ENCODE data around the gene ZFYVE26.

ZFYVE26 gene

DNA sequence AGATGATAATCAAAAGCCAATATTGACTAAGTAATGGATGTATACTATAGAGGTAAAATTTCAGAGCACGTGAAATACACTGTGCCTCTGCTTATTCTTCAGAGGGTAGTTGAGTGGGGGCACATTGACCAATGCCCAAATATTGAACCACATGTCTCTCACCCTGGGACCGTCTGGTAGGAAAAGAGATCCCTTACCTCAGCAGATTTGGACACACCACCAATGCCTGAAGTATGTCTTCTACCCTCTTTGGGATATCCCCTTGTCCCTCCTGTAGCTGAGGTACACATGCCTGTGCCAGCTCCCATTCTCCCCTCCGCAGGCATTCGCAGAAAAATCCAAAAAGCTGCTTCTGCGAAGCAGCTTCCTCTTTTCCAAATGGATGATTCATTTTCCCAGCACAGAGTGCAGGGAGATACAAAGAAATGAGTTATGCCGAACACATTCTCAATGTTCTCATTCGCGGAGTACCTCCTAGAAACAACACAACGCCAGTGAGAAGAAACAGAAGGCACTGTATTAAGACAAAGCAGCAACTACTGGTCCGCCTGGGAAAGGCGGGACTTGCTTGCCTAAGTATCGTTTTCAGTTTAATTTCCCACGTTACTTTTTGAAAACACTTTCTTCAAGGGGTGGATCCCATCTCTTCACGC lies 691 bp downstream of the ZFYVE26 start:
- DNase-seq = no peak

DNA sequence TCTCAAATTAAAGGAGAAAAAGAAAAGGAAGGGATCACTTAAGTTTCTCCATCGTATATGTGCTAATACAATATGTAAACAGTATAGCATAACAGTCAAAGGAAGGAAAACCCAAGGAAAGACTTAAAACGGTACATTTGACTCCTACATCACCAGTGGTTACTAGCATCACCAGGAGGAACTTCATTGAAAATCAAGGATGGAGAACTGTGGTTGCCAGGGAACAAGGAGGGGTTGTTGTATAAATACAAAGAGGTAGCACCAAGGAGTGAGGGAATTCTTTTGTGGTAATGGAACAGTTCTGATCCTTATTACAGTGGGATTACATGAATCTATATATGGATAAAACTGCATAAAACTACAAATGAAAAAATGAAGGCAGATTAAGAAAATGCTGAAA lies 1.6 kb downstream of the ZFYVE26 start:
- no peak for DNase-seq

- DNase-seq = no peak
Measured at GRCh38 chr14:67806246-67806645, 10.1 kb downstream of the ZFYVE26 start.

GRCh38 chr14:67800743-67801142 lies 15.6 kb downstream of the ZFYVE26 start:
- no peak for DNase-seq

DNA sequence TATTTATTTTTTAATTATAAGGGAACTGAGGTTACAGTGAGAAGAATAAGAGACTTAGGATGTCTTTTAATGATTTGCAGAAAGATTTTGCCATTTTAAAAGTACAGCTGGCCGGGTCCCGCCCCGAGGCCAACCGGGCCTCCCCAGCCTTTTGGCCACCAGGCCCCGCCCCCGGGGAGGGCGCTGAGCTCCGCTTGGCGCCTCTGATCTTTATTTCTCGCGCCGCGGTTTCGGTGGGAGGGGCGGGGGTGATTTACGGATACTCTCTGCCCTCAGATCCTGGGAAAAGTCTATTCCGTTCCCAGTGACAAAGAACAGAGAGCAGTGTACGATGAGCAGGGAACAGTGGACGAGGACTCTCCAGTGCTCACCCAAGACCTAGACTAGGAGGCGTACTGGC lies 17.7 kb downstream of the ZFYVE26 start:
- DNase-seq = no peak

GRCh38 chr14:67787673-67788072 lies 28.7 kb downstream of the ZFYVE26 start:
- no peak for DNase-seq

DNA sequence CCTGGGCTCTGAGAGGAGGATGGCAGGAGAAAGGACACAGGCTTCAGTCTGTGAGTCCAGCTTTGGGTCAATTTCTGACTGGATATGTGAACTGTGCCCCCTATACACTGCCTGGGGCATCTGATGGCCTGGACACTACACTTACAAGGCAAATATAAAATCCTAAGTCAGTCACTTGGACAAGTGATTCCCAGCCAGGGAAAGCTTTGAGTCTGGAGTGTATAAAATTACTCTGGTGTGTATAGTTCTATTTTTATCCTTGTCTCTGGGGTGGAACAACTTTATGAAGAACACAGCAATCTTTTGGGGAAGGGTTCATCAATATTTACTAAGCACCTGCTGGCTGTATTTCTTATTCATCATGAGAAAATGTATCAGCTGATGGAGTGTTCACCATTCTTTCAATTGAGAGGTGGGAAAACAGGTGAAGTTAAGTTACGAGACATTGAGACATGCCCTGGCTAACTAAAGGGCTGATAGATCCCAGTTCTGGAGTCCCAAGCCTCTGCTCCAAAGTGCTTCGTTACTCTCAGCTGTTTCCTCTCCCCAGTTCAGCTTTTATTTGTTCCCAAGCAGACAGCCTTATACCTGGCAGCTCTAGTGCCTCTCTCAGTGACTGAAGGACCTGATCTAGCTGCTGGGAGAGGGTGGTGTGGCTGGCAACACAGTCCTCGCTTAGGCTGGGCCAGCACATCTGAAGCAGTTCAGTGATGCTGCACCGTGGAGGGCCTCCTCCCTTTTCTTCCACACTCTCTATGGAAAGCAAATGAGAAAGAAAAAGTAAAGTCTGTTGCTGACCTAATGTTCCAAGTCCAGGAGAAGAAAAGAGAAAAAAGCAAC lies 30.9 kb downstream of the ZFYVE26 start:
- no peak for DNase-seq

DNA sequence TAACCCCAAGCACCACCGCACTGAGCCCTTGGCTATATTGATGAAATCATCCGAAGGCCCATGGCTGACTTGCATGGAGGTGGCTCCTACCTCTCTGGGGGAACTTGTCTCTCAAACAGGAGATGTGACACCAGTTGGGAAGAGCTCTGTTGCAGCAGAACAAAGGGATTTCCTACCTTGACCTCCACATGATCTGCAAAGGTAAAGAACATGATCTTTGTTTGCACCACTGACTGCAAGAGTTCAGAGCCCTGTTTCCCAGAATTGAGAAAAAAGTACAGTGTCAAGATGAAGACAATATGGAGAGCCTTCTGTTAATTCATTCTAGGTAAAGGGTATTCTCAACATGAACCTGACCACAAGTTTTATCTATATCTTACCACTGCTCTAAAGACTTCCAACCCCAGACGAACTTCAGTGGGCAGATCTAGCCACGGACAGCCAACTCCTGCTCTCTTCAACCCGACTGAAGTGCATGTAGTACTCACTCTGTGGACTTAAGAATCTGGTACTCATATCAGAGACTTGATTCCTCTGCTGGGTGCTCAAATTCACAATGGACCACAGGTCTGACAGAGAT lies 32.1 kb downstream of the ZFYVE26 start:
- no peak for DNase-seq

GRCh38 chr14:67782090-67782489 lies 34.3 kb downstream of the ZFYVE26 start:
- DNase-seq = no peak

DNA sequence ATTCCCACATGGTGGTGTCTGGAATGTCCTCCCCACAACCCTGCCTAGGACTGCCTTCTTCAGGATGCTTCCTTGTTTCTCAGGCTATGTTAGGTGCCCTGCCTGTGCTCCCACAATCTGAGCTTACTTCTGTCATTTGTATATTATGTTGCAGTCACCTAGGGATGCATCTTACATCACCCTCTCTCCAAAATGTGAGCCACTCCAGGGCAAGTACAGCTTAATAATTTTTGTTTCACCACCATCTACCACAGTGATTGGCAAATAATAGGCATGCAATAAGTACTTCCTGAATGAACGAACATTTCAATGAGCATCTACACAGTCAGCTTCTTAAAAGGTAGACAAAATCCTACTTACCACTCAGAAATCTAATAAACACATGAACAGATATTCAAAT lies 37.6 kb downstream of the ZFYVE26 start:
- DNase-seq = no peak

GRCh38 chr14:67776653-67777322 lies 39.6 kb downstream of the ZFYVE26 start:
- DNase-seq = no peak

GRCh38 chr14:67773844-67774377 lies 42.5 kb downstream of the ZFYVE26 start:
- DNase-seq = no peak

GRCh38 chr14:67768219-67768618 lies 48.2 kb downstream of the ZFYVE26 start:
- DNase-seq = no peak

GRCh38 chr14:67766035-67766680 lies 50.2 kb downstream of the ZFYVE26 start:
- DNase-seq = no peak

- no peak for DNase-seq
Measured at GRCh38 chr14:67765192-67765834, 51.1 kb downstream of the ZFYVE26 start.

DNA sequence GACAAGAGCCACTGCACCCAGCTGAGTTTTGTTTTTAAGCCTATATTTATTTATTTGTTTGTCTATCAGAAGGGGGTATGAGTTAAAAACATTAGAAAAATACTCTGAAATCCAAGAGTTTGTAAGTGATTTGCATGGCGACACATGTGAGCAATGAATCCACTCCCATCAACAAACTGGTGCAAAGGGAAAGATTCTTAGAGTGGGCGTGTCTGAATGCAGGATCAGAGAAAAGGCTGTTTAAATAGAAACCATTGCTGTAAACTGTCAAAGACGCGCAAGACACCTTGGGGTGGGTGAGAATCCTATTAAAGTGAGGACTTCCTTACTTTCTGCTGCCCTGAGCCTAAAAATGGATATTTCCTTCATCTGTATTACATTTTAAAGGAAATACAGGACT lies 51.9 kb downstream of the ZFYVE26 start:
- DNase-seq = no peak

- DNase-seq = no peak
Measured at GRCh38 chr14:67763158-67763822, 53.1 kb downstream of the ZFYVE26 start.

- DNase-seq = no peak
Measured at GRCh38 chr14:67762051-67762450, 54.3 kb downstream of the ZFYVE26 start.

DNA sequence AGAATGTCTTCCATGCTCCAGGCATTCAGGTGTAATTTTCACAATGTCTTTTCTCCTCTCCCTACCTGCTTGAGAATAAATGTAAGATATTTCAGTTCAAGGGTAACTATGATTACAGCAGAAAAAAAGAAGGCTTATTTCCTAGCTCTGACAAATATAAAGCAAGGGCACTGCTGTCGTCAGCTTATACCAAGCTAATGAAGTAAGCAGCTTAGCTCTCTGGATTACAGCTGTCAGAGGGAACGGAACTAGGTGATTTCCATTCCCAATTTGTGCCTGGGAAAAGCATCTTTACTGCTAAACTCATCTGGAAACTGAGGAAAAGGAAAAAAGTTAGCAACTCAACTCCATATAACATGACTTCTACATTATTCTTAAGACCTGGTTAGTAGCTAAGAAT lies 56.5 kb downstream of the ZFYVE26 start:
- DNase-seq = no peak

- no peak for DNase-seq
Measured at GRCh38 chr14:67757175-67757574, 59.2 kb downstream of the ZFYVE26 start.

DNA sequence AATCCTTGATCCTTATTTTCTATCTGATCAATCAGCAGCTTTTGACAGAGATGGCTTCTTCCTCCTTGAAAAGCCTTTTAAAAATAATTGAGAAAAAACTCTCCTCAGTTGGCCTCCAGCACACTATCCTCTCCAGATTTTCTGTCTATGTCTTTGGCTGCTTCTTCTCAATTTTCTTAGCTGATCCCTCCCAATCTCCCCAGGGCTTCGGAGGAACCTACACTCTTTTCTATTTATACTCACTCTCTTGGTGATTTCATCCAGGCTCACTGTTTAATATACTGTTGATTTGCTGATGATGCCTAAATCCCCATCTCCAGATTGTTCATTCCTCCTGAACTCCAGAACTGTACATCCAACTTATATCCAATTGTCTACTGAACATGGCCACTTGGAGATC lies 59.9 kb downstream of the ZFYVE26 start:
- no peak for DNase-seq
